OCI-LY3 (cell line): ENCODE results near the gene GEMIN5.
"Not testable (repeated sequence)": the region's sequence is repeated elsewhere in the genome, so short reads cannot be mapped to it uniquely, and the experiment has no call there.

Experiments used
- H2AFZ ChIP-seq: fragments of 200-600, 300-600 bp; shearing (Covaris generic); 2 replicates; pipeline ENCODE4 v1.6.0; 2014; ENCODE audit warnings: antibody characterized with exemption, low read depth, low read length
- H3K27ac ChIP-seq: fragments of 200-600, 300-600 bp; sonication (generic); 2 replicates; pipeline ENCODE4 v1.5.1; 2014; ENCODE audit warnings: mild to moderate bottlenecking, low read length, moderate library complexity, mixed read lengths
- H3K27me3 ChIP-seq: fragments of 200-600, 300-600 bp; sonication (generic); 2 replicates; pipeline ENCODE4 v1.6.1; 2014; ENCODE audit warnings: low read depth, low read length, mixed read lengths
- H3K36me3 ChIP-seq: fragments of 200-600, 300-600 bp; sonication (generic); replicated peaks from 2 replicates; pipeline ENCODE3; 2014; ENCODE audit warnings: low read depth, low read length, mixed read lengths
- H3K4me1 ChIP-seq: fragments of 300-600, 200-600 bp; sonication (generic); 2 replicates; pipeline ENCODE4 v1.6.1; 2014; ENCODE audit warnings: low read length, mixed read lengths
- H3K4me2 ChIP-seq: fragments of 200-600, 300-600 bp; sonication (generic); 2 replicates; pipeline ENCODE4 v1.6.1; 2014; ENCODE audit warnings: low read length, mixed read lengths
- H3K4me3 ChIP-seq: fragments of 300-600, 200-600 bp; sonication (generic); 2 replicates; pipeline ENCODE4 v1.5.1; 2014; ENCODE audit warnings: antibody characterized with exemption, mild to moderate bottlenecking, low read length, moderate library complexity
- H3K79me2 ChIP-seq: fragments of 300-600, 200-600 bp; shearing (Covaris generic); 2 replicates; pipeline ENCODE4 v1.6.1; 2014; ENCODE audit warnings: mild to moderate bottlenecking, low read length, mixed read lengths
- H3K9ac ChIP-seq: fragments of 300-600, 200-600 bp; shearing (Covaris generic); 2 replicates; pipeline ENCODE4 v1.6.0; 2014; ENCODE audit warnings: mild to moderate bottlenecking, low read length, moderate library complexity
- H3K9me3 ChIP-seq: fragments of 200-600, 300-600 bp; shearing (Covaris generic); 2 replicates; pipeline ENCODE4 v1.6.1; 2014; ENCODE audit warnings: low read length, mixed read lengths; ENCODE audit not compliant: insufficient read depth
- H4K20me1 ChIP-seq: fragments of 200-600, 300-600 bp; sonication (generic); 2 replicates; pipeline ENCODE4 v1.6.1; 2016; ENCODE audit warnings: low read length, mixed read lengths; ENCODE audit not compliant: insufficient read depth
- CTCF ChIP-seq: fragments of 200-600, 300-600 bp; sonication (generic); IDR thresholded peaks from 2 replicates; pipeline ENCODE4 v1.5.1; 2014; ENCODE audit warnings: antibody characterized with exemption, low read length, low read depth
- EZH2phosphoT487 ChIP-seq: fragments of 200-600 bp; shearing (Covaris generic); IDR thresholded peaks from 2 replicates; pipeline ENCODE4 v1.6.1; 2018; ENCODE audit warnings: antibody characterized with exemption, mixed run types, low read depth

GEMIN5 gene, protein sequence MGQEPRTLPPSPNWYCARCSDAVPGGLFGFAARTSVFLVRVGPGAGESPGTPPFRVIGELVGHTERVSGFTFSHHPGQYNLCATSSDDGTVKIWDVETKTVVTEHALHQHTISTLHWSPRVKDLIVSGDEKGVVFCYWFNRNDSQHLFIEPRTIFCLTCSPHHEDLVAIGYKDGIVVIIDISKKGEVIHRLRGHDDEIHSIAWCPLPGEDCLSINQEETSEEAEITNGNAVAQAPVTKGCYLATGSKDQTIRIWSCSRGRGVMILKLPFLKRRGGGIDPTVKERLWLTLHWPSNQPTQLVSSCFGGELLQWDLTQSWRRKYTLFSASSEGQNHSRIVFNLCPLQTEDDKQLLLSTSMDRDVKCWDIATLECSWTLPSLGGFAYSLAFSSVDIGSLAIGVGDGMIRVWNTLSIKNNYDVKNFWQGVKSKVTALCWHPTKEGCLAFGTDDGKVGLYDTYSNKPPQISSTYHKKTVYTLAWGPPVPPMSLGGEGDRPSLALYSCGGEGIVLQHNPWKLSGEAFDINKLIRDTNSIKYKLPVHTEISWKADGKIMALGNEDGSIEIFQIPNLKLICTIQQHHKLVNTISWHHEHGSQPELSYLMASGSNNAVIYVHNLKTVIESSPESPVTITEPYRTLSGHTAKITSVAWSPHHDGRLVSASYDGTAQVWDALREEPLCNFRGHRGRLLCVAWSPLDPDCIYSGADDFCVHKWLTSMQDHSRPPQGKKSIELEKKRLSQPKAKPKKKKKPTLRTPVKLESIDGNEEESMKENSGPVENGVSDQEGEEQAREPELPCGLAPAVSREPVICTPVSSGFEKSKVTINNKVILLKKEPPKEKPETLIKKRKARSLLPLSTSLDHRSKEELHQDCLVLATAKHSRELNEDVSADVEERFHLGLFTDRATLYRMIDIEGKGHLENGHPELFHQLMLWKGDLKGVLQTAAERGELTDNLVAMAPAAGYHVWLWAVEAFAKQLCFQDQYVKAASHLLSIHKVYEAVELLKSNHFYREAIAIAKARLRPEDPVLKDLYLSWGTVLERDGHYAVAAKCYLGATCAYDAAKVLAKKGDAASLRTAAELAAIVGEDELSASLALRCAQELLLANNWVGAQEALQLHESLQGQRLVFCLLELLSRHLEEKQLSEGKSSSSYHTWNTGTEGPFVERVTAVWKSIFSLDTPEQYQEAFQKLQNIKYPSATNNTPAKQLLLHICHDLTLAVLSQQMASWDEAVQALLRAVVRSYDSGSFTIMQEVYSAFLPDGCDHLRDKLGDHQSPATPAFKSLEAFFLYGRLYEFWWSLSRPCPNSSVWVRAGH (N-terminal part only)

GRCh38 chr5:154937718-154938466, at the start of gene GEMIN5:
Gene GEMIN5 (minus strand): TSS chr5:154938211. CDS start chr5:154938133, 78 bp downstream.
- H4K20me1 ChIP-seq = no peaks in the 10 kb centered on the region
- H3K4me1 ChIP-seq = peaks cover 20% of the 10 kb centered on the region
- H2AFZ ChIP-seq = peak within 1 kb of the TSS; percentile 91; the same call in 1 of the 2 replicates
- H3K4me3 ChIP-seq = peak within 1 kb of the TSS; percentile 97
- no peaks in the 10 kb centered on the region for H3K9me3 ChIP-seq
- H3K27me3 ChIP-seq = no peaks in the 10 kb centered on the region
- H3K9ac ChIP-seq = peak within 1 kb of the TSS; percentile 86
- TF ChIP-seq EZH2phosphoT487 (no peak), CTCF (no peak)
- peaks cover 64% of the 10 kb centered on the region for H3K79me2 ChIP-seq
- peaks cover 10% of the 10 kb centered on the region for H3K36me3 ChIP-seq
- H3K4me2 ChIP-seq = peak within 1 kb of the TSS; percentile 99
- peak within 1 kb of the TSS; percentile 24; the same call in 1 of the 2 replicates for H3K27ac ChIP-seq

GRCh38 chr5:154986151-154986550, 48.1 kb upstream of the GEMIN5 start:
- TF ChIP-seq CTCF (no peak), EZH2phosphoT487 (no peak)
- no peak overlapping the region for H3K4me2 ChIP-seq
- no peak overlapping the region for H3K9ac ChIP-seq
- H3K36me3 ChIP-seq = no peaks in the 10 kb centered on the region
- H3K4me1 ChIP-seq = peaks cover 10% of the 10 kb centered on the region
- H4K20me1 ChIP-seq = no peaks in the 10 kb centered on the region
- H3K9me3 ChIP-seq = no peaks in the 10 kb centered on the region
- H3K4me3 ChIP-seq = no peak overlapping the region
- H3K27ac ChIP-seq = no peak overlapping the region
- no peak overlapping the region for H2AFZ ChIP-seq
- H3K79me2 ChIP-seq = no peaks in the 10 kb centered on the region
- H3K27me3 ChIP-seq = no peaks in the 10 kb centered on the region

DNA sequence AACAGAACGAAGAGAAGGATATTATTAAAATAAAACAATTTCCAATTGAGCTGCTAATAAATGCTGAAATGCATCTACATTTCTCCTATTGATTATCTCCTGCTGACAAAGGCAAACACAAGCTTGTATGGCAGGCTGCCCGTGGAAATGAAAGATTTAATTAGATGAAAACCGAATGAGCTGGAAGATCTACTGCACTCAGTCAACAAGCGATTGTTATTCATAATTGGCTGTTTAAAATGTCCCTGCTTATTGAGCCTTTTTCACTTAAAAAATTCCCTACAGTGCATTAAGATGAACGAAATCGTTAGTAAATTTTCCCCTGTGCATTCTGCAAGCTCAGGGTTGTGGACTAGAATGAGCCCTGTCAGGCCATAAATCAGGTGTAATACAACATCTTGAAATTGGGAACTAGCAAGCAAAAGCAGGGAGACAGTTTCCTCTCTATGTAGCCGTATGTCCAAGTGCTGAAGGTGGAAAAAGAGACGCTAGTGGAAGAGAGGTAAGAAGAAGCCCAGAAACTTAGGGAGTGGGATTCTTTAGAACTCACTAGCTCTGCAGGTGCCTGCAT, 47.0 kb upstream of the GEMIN5 start:
- Histone ChIP-seq H3K9me3 (no peaks in the 10 kb centered on the region), H3K27me3 (no peaks in the 10 kb centered on the region), H3K27ac (no peak overlapping the region), H3K36me3 (no peaks in the 10 kb centered on the region), H4K20me1 (no peaks in the 10 kb centered on the region), H3K4me2 (no peak overlapping the region), H3K79me2 (no peaks in the 10 kb centered on the region), H3K9ac (no peak overlapping the region), H3K4me1 (no peaks in the 10 kb centered on the region), H2AFZ (no peak overlapping the region), H3K4me3 (no peak overlapping the region)
- TF ChIP-seq EZH2phosphoT487 = no peak
- TF ChIP-seq CTCF = no peak

DNA sequence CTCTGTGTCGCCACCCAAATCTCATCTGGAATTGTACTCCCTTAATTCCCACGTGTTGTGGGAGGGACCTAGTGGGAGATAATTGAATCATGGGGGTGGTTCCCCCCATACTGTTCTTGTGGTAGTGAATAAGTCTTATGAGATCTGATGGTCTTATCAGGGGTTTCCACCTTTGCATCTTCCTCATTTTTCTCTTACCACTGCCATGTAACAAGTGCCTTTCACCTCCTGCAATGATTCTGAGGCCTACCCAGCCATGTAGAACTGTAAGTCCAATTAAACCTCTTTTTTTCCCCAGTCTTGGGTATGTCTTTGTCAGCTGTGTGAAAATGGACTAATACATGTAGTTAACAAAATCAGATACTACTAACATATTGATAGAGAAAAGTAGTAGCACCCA, 40.3 kb upstream of the GEMIN5 start:
- H3K27me3 ChIP-seq, H3K4me2 ChIP-seq, H3K27ac ChIP-seq, H3K36me3 ChIP-seq, H3K79me2 ChIP-seq, H3K9me3 ChIP-seq, H3K9ac ChIP-seq, H2AFZ ChIP-seq, H4K20me1 ChIP-seq, H3K4me3 ChIP-seq: not testable (repeated sequence)
- peaks cover 15% of the 10 kb centered on the region for H3K4me1 ChIP-seq
